Subcutaneous adipose tissue (tissue), 4 donors: Measurements from ENCODE around the gene SLC25A21. TPM values are rescaled to one million over a fixed set of nuclear protein-coding genes. Genes with fewer than 3 reads are reported as not detected.

ENCODE experiments used
- total RNA-seq, 4 donors: library from RNA; depleted of rRNA; stranded (reverse); fragments of >200 nt; gene quantifications; one replicate each; pipeline ENCODE4 v1.1.0, GENCODE V29; 2016
- TF ChIP-seq, protein P1 (sequence below): fragments of 450-650 bp; IDR thresholded peaks from one replicate; pipeline ENCODE4 v1.5.1; 2016; ENCODE audit warnings: low read depth, mild to moderate bottlenecking, control low read depth, antibody characterized with exemption, moderate library complexity

Gene SLC25A21
- total RNA-seq, 4 donors from 2014 or later, result 0.98 to 1.1 TPM; not detected in 2

GRCh38 chr14:36884049-36884448 is 288.4 kb downstream of the SLC25A21 start:
- TF ChIP-seq, protein P1, sequence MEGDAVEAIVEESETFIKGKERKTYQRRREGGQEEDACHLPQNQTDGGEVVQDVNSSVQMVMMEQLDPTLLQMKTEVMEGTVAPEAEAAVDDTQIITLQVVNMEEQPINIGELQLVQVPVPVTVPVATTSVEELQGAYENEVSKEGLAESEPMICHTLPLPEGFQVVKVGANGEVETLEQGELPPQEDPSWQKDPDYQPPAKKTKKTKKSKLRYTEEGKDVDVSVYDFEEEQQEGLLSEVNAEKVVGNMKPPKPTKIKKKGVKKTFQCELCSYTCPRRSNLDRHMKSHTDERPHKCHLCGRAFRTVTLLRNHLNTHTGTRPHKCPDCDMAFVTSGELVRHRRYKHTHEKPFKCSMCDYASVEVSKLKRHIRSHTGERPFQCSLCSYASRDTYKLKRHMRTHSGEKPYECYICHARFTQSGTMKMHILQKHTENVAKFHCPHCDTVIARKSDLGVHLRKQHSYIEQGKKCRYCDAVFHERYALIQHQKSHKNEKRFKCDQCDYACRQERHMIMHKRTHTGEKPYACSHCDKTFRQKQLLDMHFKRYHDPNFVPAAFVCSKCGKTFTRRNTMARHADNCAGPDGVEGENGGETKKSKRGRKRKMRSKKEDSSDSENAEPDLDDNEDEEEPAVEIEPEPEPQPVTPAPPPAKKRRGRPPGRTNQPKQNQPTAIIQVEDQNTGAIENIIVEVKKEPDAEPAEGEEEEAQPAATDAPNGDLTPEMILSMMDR, result no peak

- TF ChIP-seq, protein P1, result no peak
These were observed 292.1 kb downstream of the SLC25A21 start for GRCh38 chr14:36880276-36880675.

DNA sequence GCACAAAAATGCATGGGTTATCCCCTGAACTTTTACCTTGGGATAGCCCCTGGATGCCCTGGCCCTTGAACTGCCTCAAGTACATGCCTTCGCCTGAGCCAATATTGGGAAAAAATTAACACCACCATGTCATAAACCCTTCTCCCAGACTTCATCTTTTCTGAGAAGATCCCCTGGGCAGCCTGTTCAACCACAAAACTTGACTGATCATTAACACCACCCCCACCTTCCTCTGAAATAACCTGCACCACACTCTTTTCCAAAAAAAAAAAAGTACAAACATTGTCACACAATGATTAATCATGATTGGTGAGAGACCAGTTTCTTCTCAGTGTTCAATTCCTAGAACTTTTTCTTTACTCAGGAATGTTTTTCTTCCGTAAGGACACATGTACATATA is 292.8 kb downstream of the SLC25A21 start:
- TF ChIP-seq, protein P1, result no peak

GRCh38 chr14:36874396-36875138 is 297.8 kb downstream of the SLC25A21 start:
- TF ChIP-seq, protein P1, result no peak

GRCh38 chr14:36870776-36871175 is 301.6 kb downstream of the SLC25A21 start:
- TF ChIP-seq, protein P1, result no peak

DNA sequence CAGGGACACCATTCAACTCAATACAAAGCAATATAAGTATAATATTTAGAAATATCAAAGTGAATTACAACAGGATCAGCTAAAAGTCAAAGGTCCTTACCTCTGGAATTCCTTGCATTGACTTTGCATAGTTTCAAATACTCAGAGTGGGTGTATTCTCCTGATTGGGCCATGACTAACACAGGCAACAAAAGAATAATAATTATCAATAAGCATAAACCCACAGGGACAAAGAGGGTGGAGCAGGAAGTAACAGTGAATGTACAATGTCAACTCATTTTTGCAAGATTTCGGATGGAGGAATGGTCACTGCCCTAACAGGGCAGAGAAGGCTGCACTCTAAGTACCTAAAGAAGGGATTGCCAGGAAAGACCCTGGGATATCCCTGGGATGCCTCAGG is 303.3 kb downstream of the SLC25A21 start:
- TF ChIP-seq, protein P1, result no peak

DNA sequence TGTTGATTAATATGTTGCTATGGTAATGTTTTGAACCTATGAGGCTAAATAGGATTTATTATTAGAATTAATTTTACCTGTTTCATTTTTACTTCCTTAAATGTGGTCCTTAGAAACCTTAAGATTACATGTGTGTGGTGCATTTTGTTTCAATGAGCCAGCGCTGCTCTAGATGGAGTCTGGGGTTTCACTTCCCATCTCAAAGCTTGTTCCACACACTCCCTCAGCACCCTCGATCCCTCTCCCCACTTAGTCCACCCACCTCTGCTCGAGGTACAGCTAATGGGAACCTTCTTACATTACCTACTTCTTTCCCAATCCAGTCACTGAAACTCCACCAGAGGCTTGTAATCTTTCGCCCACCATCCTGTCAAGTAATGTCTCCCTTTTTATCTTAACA is 305.5 kb downstream of the SLC25A21 start:
- TF ChIP-seq, protein P1, result no peak
